ENCODE measurements around the gene CRYBA2. TPM values are rescaled to one million over a fixed set of nuclear protein-coding genes. Genes with fewer than 3 reads are reported as not detected.

Gene CRYBA2
- total and polyA plus RNA-seq, 2 of the 8 experiments (the other 6 are each of a cell fraction or from before 2014, with no cell fraction given): not detected

- TF ChIP-seq KDM4A (IDR thresholded peaks at IDR 0.05; ENCODE audit: low read depth, low read length, severe bottlenecking) (no peak), SP2 (IDR thresholded peaks at IDR 0.05; ENCODE audit: low read length) (no peak), SIRT6 (IDR thresholded peaks at IDR 0.05; ENCODE audit: low read length) (no peak), TCF12 (IDR thresholded peaks at IDR 0.05; ENCODE audit: low read depth, low read length) (no peak), POU5F1 (IDR thresholded peaks at IDR 0.05; ENCODE audit: low read depth, low read length) (no peak), SIX5 (IDR thresholded peaks at IDR 0.05; ENCODE audit: low read depth, low read length) (no peak), CBX8 (IDR thresholded peaks at IDR 0.05; ENCODE audit: borderline replicate concordance, low read depth, low read length) (no peak), EGR1 (IDR thresholded peaks at IDR 0.05; ENCODE audit: borderline replicate concordance, low read depth, low read length) (no peak), SP4 (IDR thresholded peaks at IDR 0.05; ENCODE audit: low read length) (no peak), SIN3A (conservative IDR thresholded peaks at IDR 0.05 in 1 of 2, IDR thresholded peaks at IDR 0.05 in 1 of 2; ENCODE audit: low read depth in 1 of 2, low read length in 2 of 2) (no peak), JUN (IDR thresholded peaks at IDR 0.05; ENCODE audit: low read depth, low read length) (no peak)
These were observed 6.0 kb upstream of the CRYBA2 start (continued) for GRCh38 chr2:218999021-218999880.
